Lung microvascular endothelial cell (primary cell): Measurements from ENCODE around the gene ALKBH7. TPM values are rescaled to one million over a fixed set of nuclear protein-coding genes. Genes with fewer than 3 reads are reported as not detected.
A peak's percentile ranks its signal among the peaks of the same experiment; 100 is the strongest.
"Not testable (repeated sequence)": the region's sequence is repeated elsewhere in the genome, so short reads cannot be mapped to it uniquely, and the experiment has no call there.

Source experiments
- DNase-seq, 2 donors: peaks; one replicate each; pipeline versions ENCODE4 v3.0.0 to v3.0.0-alpha.2; 2010; ENCODE audit warnings: low read depth in 2 of 2
- total RNA-seq: library from RNA; depleted of rRNA; stranded (reverse); fragments of >200 nt; gene quantifications from 2 replicates; pipeline ENCODE4 v1.2.1, GENCODE V29; 2014

ALKBH7 gene
- total RNA-seq, 1 donor from 2014 or later = 40.5 TPM

DNA sequence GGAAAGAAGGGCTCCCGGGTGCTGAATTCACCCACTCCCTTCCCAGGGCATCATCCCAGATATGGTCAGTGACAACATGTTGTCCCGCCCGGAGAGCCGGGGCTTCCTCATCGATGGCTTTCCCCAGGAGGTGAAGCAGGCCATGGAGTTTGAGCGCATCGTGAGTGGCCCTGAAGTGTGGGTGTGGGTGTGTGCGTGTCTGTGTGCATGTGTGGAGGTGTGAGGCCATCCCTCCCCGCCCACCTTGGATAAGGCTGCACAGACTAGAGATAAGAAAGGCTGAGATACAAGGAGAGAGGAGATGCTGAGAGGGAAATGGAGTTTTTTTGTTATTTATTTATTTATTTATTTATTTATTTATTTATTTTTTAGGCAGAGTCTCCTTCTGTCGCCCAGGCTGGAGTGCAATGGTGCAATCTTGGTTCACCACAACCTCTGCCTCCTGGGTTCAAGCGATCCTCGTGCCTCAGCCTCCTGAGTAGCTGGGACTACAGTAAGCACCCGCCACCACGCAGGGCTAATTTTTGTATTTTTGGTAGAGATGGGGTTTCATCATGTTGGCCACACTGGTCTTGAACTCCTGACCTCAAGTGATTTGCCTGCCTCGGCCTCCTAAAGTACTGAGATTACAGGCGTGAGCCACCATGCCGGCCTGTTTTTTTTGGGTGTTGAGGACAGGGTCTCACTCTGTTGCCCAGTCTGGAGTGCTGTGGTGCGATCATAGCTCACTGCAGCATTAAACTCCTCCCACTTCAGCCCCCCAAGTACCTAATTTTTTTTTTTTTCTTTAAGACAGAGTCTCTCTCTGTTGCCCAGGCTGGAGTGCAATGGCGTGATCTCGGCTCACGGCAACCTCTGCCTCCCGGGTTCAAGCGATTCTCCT lies 27.7 kb downstream of the ALKBH7 start:
- DNase-seq = not testable (repeated sequence)

DNA sequence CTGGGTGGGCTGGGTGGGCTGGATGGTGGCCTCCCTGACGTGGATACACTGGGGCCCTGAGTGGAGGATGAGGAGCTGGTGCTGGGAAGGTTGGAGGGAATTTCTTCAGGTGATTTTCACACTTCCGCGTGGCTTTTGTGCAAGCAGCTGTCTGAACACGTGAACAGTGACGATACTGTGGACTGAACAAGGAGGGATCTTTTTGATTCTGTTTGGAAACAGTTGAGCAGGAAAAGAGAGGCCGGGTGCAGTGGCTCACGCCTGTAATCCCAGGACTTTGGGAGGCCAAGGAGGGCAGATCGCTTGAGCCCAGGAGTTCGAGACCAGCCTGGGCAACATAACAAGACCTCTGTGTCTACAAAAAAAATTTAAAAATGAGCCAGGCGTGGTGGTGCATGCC lies 29.5 kb downstream of the ALKBH7 start:
- no peak for DNase-seq

DNA sequence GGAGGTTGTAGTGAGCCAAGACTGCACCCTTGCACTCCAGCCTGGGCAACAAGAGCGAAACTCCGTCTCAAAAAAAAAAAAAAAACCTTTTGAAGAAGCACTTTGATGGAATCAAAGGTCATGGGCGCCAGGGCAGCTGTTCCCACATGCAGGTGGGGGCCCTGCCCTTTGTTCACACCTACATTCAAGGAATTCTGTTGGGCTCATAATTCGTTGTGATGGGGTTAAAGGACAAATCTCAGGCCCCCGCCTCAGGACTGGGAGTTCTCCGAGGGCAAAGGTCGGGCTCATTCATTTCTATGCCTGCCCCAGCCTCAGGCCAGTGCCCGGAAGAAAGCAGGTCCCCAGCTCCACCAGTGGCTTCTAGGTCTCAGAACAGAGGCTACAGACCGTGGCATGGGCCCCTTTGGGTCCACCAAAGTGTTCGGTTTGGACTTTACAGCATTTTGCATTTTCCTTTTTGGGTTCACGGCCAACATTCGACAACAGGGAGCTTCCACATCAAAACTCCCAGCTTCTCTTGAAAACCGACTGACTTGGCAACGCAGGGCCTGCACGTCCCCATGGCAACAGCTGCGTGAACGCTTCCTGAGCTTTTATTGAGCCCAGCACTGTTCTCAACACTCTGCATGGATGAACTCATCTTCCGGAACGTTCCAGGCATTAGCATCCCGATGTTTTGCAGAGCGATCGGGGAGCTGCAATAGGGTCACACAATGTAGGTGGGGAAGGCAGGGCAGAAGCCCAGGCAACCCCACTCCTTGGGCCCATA lies 30.4 kb downstream of the ALKBH7 start:
- peak; percentile 82 to 94 for DNase-seq

DNA sequence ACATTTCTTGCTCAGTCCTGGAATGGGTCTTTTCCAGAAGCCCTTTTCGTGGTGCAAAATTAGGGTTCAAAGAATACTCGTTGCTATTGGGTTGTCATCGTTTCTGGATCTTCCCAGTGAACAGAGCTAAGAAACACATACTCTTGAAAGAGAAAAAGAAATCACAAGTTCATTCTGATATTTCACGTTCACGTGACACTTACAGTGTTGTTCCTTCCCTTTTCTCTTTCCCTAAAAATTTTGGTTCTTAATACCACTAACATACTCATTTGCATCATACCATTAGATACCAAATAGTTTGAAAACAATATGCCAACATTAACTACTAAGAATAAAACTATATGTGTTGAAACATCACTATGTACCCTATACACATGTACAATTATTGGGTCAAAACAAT lies 33.8 kb downstream of the ALKBH7 start:
- no peak for DNase-seq

DNA sequence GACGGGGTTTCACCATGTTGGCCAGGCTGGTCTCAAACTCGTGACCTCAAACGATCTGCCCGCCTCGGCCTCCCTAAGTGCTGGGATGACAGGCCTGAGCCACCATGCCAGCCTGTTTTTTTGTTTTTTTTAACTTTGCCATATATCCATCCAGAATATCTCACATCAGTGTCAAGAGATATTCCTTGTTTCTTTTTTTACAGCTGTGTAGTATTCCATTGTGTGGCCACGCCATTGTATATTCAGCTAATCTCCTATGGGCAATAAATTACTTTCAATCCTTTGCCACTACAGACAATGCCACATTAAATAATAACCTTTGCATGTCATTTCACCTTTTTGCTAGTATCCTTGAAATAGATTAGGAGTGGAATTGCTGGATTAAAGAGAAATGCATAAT lies 36.8 kb downstream of the ALKBH7 start:
- DNase-seq = no peak

DNA sequence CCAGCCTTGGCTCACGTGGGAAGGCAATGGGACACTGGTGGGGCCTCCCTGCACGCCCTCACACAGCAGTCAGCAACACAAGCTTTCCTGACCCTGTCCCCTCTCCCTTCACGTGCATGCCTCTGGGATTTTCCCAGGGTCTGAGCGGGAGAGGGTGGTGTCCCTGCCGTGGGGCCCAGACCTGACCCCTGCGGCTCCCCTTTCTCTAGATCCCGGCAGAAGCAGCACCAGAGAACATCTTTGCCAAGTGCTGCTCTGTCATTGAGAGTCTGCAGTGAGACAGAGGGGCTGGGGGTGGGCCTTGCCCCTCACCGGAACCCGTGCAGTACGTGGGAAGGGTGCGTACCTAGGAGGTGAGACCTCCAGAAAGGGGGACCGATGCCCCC lies 39.5 kb downstream of the ALKBH7 start:
- DNase-seq = no peak

DNA sequence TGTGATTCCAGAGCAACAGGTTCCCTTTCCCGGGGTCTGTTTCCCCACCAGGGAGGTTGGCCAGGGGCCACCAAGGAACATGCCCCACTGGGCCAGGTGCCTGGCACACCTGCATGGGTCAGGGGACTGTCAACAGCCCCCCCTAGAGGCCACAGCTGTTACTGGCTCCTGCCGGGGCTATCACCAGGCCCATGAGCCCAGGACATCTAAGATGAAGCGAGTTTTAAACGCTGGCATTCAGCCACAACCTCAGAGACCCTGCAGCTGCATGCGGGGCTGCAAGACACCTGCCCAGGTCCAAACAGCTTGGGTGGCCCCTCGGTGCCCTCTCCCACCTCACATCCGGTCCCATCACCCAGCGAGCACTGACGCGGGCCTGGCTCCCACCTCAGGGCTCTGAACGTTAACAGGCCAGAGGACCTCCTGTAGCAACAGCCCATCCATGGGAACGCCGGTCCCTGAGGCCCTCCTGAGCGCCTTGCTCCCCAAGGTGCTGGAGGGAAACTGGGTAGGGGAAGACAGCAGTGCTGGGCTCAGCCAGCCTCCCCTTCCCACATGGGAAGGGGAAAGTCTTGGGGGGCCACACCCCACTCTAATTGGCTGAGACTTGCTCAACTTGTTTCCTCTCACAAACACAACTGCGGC lies 40.0 kb downstream of the ALKBH7 start:
- DNase-seq = peak; percentile 23 to 41

DNA sequence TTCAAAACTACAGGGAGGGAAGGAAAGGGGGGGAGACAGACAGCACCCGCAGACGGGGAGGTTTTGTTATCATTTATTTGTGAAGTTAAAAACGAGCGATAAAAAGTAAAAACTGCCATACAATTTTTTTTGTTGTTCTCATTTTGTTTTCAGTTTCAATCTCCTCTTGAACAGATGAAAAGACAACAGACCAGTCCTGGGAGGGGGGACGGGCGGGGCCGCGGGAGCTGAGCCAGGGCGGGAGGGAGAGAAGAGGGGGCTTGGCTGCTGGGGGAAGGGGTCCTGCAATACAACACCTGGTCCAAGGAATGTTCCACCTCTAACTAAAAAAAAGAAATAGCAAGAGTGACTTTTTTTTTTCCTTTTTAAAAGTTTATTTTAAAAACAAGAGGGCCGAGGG lies 40.7 kb downstream of the ALKBH7 start:
- DNase-seq = no peak

DNA sequence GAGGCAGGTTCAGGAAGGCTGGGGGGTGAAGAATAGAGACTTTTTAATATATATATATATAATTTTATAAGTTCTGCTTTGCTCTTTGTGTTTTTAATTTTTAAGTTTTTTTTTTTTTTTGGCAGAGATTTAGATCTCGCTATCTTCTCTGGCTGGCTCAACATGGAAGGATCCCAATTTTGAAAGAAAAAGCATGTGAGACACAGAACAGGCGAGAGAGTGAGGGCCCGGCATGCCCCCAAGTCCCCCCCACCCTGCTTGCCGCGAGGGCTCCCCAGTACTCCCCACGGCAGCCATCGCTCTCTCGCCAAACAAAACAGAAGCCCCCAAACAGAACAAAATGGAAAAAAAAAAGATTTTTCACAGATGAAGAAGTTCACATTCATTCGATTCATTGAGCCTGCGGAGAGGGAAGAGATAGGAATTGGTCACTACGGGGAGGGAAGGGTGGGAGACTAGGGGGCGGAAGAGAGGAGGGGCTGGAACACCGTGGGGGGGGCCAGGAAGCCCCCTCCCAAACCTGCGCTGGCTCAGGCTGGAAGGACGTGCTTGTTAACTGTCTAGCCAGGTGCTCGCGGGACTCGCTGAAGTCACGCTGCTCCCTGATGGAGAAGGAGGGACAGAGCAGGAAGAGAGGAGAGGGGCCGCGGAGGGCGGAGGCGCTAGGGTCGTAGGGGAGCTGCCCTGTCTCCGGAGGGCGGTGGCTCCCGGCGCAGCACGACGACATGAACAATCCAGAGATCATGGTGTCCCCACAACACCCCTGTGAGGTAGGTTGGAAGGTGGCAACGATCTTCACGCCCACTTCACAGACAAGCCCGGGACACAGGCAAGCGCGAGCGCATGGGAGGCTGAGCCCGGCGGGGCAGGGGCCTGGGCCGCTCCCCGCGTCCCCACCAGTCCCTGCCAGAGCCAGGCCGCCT lies 41.4 kb downstream of the ALKBH7 start:
- DNase-seq = no peak

DNA sequence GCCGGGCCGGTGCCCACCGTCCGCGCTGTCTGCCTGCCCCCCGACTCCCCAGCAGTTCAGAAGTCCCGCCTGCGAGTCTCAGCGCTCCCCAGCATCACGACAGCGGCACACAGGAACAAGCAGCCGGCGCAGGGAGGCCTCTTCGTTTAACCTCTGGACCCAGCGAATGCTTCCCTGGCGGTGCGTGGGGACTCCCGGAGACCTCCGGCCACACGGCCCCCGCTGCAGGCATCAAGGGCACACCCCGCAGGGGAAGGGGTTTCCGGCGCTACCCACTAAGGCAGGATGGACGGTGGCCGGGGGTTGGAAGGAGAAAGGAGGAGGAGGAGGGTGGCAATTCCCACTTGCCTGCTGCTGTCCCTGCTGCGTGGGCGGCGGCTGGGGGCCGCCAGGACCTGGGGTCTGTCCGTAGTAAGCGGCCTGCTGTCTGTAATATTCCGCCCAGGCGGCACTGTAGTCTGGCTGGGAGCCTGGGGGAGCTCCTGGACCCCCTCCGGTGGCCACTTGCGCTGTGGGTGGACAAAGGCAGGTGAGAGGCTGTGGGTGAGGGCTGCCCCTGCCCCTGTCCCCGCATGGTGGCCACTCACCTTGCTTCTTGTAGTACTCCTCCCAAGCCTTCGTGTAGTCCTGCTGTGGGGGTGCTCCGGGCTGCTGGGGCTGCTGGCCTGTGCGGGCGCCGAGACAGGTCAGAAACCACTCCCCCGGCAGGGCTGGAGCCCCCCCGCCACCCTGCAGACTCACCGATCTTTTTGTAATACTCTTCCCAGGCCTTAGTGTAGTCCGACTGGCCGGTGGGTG lies 42.4 kb downstream of the ALKBH7 start:
- DNase-seq = no peak

DNA sequence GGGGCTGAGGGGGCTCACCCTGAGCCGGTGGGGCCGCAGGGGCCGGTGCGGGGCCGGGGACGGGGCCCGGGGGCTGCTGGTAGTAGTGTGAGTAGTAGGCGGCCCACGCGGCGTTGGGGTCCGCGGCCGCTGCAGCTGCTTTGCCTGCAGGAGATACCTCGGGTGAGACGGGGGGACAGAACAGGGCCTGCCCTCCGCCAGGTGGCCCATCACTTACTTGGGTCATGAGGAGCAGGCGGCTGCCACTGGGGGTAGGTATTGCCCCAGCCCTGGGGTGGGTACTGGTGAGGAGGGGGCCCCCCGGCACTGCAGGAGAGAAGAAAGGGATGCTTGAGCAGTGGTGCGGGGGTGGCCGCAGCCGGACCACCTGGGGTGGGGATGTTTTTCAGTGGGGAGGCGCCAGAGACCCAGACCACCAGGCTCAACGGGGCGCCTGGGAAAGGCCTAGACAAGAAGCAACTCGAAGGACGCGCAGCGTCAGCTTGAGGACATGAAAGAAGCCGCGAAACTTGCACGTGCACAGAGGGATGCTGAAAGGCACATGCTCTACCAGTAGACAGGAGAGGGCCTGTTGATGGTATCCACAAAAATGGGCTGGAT lies 43.1 kb downstream of the ALKBH7 start:
- DNase-seq = no peak

DNA sequence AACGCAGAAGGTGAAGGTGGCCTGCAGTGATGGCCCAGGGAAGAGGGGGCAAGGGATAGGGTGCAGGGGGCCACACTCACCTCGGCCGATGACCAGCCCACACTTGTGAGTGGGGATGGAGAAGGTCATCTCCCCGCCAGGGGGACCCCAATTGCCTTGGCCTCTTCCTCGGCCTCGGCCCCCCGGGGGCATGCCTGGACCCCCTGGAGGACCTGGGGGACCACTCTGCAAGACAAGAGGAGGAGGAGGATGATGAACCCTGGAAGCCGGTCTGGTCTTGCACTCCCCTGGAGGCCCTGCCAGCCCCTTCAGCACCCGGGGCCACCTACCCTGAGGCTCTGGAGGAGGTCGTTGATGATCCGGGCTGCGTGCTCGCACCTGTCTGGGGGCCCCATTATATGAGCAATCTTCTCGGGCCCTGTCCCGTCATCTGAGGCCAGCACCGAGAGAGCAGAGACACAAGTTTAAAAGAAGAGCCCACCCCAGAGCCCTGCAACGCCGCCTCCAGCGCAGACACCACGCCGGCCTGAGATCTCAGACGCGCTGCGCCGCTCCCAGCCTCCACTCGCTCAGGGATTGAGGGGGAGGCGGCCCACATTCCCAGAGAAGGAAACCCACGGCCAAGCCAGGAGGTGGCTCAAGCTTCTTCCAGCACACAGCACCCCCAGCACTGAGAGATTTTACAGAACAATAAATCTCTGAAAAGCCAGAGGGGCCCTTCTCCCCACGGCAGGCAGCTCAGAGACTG lies 44.2 kb downstream of the ALKBH7 start:
- DNase-seq = no peak

DNA sequence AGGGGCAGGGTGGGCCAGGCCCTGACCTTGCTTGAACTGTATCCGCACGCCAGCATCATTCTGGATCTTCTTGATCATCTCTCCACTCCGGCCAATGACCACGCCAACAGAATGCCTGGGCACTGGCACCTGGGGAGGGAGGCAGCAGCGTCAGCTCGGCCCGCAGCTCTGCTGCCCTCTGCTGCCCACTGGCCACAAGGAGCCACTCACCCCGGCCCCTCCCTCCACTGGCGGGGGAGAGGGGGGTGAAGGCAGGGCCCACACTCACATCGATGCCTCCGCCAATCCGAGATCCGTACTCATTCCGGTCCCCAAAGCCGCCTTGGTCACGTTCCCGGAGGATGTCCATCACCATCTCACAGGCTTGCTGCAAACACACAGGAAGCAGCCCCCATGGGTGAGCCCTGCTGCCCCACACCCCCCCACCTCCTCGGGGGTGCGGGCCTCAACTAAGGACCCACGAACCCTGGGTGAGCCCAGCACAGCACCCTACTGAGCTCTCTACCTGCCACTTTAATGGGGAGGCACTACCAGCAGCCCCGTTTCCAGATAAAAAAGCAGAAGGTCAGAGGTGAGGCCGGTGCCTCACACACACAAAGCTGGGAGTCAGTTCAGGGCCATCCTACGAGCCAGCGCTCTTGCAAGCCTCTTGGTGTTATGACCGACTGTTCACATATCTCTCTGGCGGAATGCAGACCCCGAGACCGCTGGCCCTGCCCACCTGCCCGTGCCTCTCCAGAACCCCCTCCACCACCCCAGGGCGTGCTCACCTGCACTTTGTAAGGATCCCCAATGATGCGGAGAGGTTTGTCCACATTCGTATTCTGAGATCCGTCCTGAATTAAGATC lies 45.3 kb downstream of the ALKBH7 start:
- DNase-seq = peak; percentile 41 to 52

DNA sequence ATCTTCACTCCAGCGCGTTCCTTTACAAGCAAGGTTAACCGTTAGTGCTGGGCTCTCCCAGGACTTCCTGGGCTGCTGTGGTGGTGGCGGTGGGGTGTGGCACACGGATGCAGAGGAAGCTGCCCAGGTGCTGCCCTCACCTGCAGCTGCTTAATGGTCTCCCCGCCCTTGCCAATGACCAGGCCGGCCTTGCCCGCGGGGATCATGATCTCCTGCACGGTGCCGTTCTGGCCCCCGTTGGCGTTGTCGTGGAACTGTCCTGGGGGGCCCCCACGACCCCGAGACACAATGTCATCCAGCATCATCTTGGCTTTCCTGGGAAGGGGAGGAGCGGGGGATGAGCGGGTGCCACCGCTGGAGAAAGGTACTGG lies 46.0 kb downstream of the ALKBH7 start:
- DNase-seq = no peak

DNA sequence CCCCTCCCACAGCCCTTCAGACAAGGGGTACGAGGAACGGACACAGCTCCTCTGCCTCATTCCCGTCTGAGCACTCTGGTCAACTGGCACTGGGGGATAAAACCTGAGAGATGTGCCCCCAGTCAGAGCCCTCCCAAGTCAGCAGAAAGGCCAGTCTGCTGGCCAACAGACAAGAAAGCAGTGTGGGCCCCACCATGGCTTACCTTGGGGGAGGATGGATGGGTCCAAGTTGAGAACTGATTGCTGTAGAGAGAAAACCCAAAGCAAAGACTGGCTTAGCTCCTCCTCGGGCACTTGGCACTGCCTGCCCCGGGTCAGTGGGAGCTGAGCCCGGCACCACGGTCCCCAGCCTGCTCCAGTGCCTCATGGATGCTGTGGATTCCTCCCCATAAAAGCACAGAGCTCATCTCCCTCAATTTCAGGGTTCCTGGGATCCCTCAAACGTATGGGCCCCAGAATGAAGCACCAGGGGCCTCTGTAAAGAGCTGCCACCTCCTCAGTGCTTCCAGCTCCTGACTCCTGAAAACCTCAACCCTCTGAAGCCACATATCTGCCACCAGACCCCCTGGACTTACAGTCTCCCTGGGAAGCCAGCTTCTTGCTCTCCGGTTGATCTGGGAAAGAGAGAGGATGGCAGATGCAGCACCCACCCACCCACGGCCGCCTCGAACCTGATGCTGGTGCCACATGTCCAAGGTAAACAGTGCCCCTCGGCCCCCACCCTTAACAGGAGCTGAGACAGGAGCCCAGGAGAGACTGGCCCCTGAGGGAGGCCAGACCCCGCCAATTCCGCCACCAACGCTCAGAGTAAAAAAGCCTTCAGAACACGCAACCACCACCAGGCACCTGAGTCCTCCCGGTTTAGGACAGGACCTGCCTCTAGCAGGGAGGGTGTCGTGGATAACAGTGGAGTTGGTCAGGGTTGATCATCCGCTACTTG lies 48.8 kb downstream of the ALKBH7 start:
- no peak for DNase-seq

DNA sequence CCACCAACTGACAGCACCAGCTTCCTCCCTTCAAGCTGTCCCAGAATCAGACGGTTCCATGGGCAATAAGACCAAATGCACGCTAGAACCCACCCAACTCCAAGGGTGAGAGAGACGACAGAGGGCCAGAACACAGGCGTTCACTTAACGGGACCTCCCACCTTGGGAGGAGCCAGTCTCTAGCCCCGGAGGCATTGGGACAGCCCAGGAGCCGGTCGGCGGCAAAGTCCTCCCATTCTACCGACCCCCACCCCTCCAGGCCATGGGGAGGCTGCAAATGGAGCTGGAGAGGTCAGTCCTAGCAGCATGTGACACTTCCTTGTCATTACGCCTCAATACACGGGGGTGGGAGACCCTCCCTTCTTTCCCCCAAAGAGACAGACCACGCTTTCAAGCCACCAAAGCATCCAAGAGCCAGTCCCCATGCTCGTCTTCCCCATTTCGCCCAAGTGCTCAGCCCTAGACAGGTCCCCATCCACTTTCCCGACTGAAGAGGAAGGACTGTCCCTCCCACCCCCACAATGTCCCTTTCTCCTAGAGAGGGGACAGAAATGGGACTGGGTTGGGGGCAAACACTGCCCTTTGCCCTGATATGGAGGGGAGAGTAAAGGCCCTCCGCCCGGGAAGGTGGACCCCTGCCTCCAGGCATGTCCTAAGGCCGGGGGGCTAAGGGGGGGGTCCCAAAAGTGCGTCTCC lies 51.1 kb downstream of the ALKBH7 start:
- DNase-seq = peak; percentile 45 to 60
